ENCODE results near the gene GSTO2.

Gene GSTO2

DNA sequence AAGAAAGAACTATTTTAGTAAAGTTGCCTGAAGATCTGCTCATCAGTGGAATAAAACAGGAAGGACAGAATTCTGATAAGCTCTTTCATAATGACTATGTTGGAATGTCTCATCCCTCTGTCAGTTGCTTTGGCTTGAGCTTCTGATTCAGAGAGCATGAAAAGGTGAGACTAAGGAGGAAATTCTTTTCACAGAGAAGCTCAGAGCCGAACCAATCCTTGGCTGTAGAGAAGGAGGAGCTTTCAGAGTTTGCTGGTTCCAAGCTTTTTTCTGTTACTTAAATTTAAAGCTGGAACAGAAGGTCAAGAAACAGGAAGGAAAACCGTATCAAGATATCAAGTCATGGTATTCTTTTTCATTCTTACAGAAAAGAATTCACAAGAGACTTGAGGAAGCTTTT lies 24.0 kb downstream of the GSTO2 start:
- H3K4me3 ChIP-seq (ENCODE audit: low read depth in 1 of 2, low read length in 2 of 2), result no peak overlapping the region
- H3K79me2 ChIP-seq (ENCODE audit: insufficient read depth, low read length), result no peaks in the 10 kb centered on the region
- no peaks in the 10 kb centered on the region for H3K36me3 ChIP-seq (ENCODE audit: insufficient read depth, low read length)
- no peak for TF ChIP-seq CTCF (IDR thresholded peaks at IDR 0.05; ENCODE audit: borderline replicate concordance, extremely low read depth, low read length, poor library complexity, severe bottlenecking)
- no peak for TF ChIP-seq EZH2 (IDR thresholded peaks at IDR 0.05; ENCODE audit: borderline replicate concordance, low read depth, low read length, severe bottlenecking)
- H3K9ac ChIP-seq (ENCODE audit: low read depth, low read length), result no peak overlapping the region
- H3K4me1 ChIP-seq (ENCODE audit: insufficient read depth, low read length), result peaks cover 5% of the 10 kb centered on the region
- H3K27me3 ChIP-seq (ENCODE audit: insufficient read depth, low read length, poor library complexity), result peaks cover 38% of the 10 kb centered on the region
- DNase-seq, result no peak
- no peak overlapping the region for H2AFZ ChIP-seq (ENCODE audit: low read depth, low read length)
- H3K27ac ChIP-seq (ENCODE audit: low read length), result no peak overlapping the region
- ATAC-seq (ENCODE audit: insufficient read depth, low read depth), result no peak
- H3K4me2 ChIP-seq (ENCODE audit: insufficient read depth, low read length), result no peak overlapping the region
- no peaks in the 10 kb centered on the region for H3K9me3 ChIP-seq (ENCODE audit: insufficient read depth, low read length, severe bottlenecking)
- no peaks in the 10 kb centered on the region for H4K20me1 ChIP-seq (ENCODE audit: insufficient read depth, low read length)

- ATAC-seq (ENCODE audit: insufficient read depth, low read depth) (no peak), DNase-seq (no peak)
- Histone ChIP-seq H3K4me2 (ENCODE audit: insufficient read depth, low read length) (no peak overlapping the region), H3K79me2 (ENCODE audit: insufficient read depth, low read length) (no peaks in the 10 kb centered on the region), H3K27me3 (ENCODE audit: insufficient read depth, low read length, poor library complexity) (peaks cover 43% of the 10 kb centered on the region), H4K20me1 (ENCODE audit: insufficient read depth, low read length) (no peaks in the 10 kb centered on the region), H3K27ac (ENCODE audit: low read length) (no peak overlapping the region), H3K9me3 (ENCODE audit: insufficient read depth, low read length, severe bottlenecking) (no peaks in the 10 kb centered on the region), H2AFZ (ENCODE audit: low read depth, low read length) (no peak overlapping the region), H3K36me3 (ENCODE audit: insufficient read depth, low read length) (no peaks in the 10 kb centered on the region), H3K4me3 (ENCODE audit: low read depth in 1 of 2, low read length in 2 of 2) (no peak overlapping the region), H3K4me1 (ENCODE audit: insufficient read depth, low read length) (peaks cover 5% of the 10 kb centered on the region), H3K9ac (ENCODE audit: low read depth, low read length) (no peak overlapping the region)
- TF ChIP-seq CTCF (IDR thresholded peaks at IDR 0.05; ENCODE audit: borderline replicate concordance, extremely low read depth, low read length, poor library complexity, severe bottlenecking), result no peak
Observed at GRCh38 chr10:104293781-104294321, 24.9 kb downstream of the GSTO2 start.

DNA sequence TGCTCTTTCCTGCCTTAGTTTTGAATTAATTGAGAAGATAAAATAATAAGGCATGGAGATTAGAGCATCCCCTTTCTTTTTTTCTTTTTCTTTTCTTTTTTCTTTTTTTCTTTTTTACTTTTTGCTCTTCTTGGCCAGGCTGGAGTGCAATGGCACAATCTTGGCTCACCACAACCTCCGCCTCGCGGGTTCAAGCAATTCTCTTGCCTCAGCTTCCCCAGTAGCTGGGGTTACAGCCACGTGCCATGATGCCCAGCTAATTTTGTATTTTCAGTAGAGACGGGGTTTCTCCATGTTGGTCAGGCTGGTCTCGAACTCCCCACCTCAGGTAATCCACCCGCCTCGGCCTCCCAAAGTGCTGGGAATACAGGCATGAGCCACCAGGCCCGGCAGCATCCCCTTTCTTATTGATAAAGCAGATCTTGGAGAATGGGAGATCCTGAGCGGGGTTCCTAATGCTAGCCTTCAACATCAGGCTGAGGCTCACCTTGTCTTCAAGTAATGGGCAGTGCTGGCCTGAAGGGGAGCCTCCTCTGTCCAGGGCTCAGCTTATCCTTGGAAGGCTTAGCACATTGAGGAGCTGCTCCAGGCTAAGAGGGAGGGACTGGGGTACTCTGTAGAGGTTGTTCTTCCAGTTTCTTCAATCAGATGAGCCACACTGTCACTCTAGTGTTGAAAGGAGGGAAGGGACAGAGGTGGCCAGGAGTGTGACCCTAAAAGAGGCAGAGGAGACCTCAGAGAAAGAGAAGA lies 27.9 kb downstream of the GSTO2 start:
- H3K9me3 ChIP-seq (ENCODE audit: insufficient read depth, low read length, severe bottlenecking), result no peaks in the 10 kb centered on the region
- ATAC-seq (ENCODE audit: insufficient read depth, low read depth) (no peak), DNase-seq (no peak)
- no peak overlapping the region for H3K4me3 ChIP-seq (ENCODE audit: low read depth in 1 of 2, low read length in 2 of 2)
- no peak overlapping the region for H3K9ac ChIP-seq (ENCODE audit: low read depth, low read length)
- H3K27ac ChIP-seq (ENCODE audit: low read length), result no peak overlapping the region
- no peaks in the 10 kb centered on the region for H3K79me2 ChIP-seq (ENCODE audit: insufficient read depth, low read length)
- H3K27me3 ChIP-seq (ENCODE audit: insufficient read depth, low read length, poor library complexity), result peaks cover 34% of the 10 kb centered on the region
- no peak for TF ChIP-seq EZH2 (IDR thresholded peaks at IDR 0.05; ENCODE audit: borderline replicate concordance, low read depth, low read length, severe bottlenecking)
- TF ChIP-seq CTCF (IDR thresholded peaks at IDR 0.05; ENCODE audit: borderline replicate concordance, extremely low read depth, low read length, poor library complexity, severe bottlenecking), result no peak
- H3K4me1 ChIP-seq (ENCODE audit: insufficient read depth, low read length), result 0 out of 2 replicates have a peak, but pooled peaks cover 2% of the 10 kb centered on the region
- H3K4me2 ChIP-seq (ENCODE audit: insufficient read depth, low read length), result no peak overlapping the region
- H2AFZ ChIP-seq (ENCODE audit: low read depth, low read length), result no peak overlapping the region
- H4K20me1 ChIP-seq (ENCODE audit: insufficient read depth, low read length), result no peaks in the 10 kb centered on the region
- no peaks in the 10 kb centered on the region for H3K36me3 ChIP-seq (ENCODE audit: insufficient read depth, low read length)
